Endothelial cell of umbilical vein (primary cell): ENCODE results near the gene MUC2.

Experiments
- CTCF ChIP-seq, 2 donors: IDR thresholded peaks; 1 replicate in 1 of 2; 2 replicates in 1 of 2; pipeline ENCODE4 v1.5.1; 2011; ENCODE audit warnings: low read length in 2 of 2, mild to moderate bottlenecking in 2 of 2, moderate library complexity in 2 of 2, control low read depth in 1 of 2, inconsistent platforms in 1 of 2, low read depth in 1 of 2; ENCODE audit not compliant: insufficient read depth in 1 of 2; ENCODE audit errors: extremely low read depth in 1 of 2
- MYC ChIP-seq: IDR thresholded peaks from one replicate; pipeline ENCODE4 v1.6.1; 2011; ENCODE audit warnings: mild to moderate bottlenecking, low read depth, low read length
- POLR2A ChIP-seq: IDR thresholded peaks from 2 replicates; pipeline ENCODE4 v1.6.1; 2012; ENCODE audit warnings: low read depth, mild to moderate bottlenecking, control low read depth, low read length

GRCh38 chr11:1122664-1123002 lies 48.0 kb downstream of the MUC2 start:
- TF ChIP-seq POLR2A (no peak), CTCF (IDR thresholded peaks at IDR 0.05; ENCODE audit: extremely low read depth in 1 of 2, insufficient read depth in 1 of 2, low read depth in 1 of 2, low read length in 2 of 2) (no peak), MYC (no peak)
